Activated naive CD8-positive, alpha-beta T cell treated with anti-CD3 and anti-CD28 coated beads, Interleukin-2, amount 10 ng/mL, durations not matched to agents 7 days and 5 days (primary cell): Measurements from ENCODE around the gene TTLL8. TPM values are rescaled to one million over a fixed set of nuclear protein-coding genes. Genes with fewer than 3 reads are reported as not detected.

ENCODE experiments used
- ATAC-seq: fragments of 150-1000 bp; cut with Tn5 transposase; one replicate; pipeline ENCODE4 v1.10.0; 2021; ENCODE audit warnings: low read depth, moderate library complexity
- POLR2A ChIA-PET: fragments of 350-600 bp; sonication (Branson Sonifier 250); formaldehyde crosslinking; loops from one replicate; lab custom pipeline; 2021; ENCODE audit warnings: antibody characterized with exemption; lab: Charles Lee
- DNase-seq: peaks from one replicate; pipeline ENCODE4 v3.0.0; 2021
- H3K27ac Mint-ChIP-seq: one replicate; pipeline ENCODE4 v1.8.0; 2022; ENCODE audit warnings: mild to moderate bottlenecking, mixed read lengths
- H3K27me3 Mint-ChIP-seq: one replicate; pipeline ENCODE4 v1.8.0; 2022; ENCODE audit warnings: mild to moderate bottlenecking, moderate library complexity, mixed read lengths
- H3K36me3 Mint-ChIP-seq: one replicate; pipeline ENCODE4 v1.8.0; 2021; ENCODE audit warnings: mild to moderate bottlenecking, mixed read lengths
- H3K4me1 Mint-ChIP-seq: one replicate; pipeline ENCODE4 v1.8.0; 2021; ENCODE audit warnings: mixed read lengths
- H3K4me3 Mint-ChIP-seq: one replicate; pipeline ENCODE4 v1.8.0; 2022; ENCODE audit warnings: mild to moderate bottlenecking, moderate library complexity, mixed read lengths
- H3K9me3 Mint-ChIP-seq: one replicate; pipeline ENCODE4 v1.8.0; 2021; ENCODE audit warnings: mixed read lengths
- total RNA-seq, 2 experiments: library from RNA; stranded (reverse); gene quantifications; one replicate each; pipeline ENCODE4 v1.2.3, GENCODE V29; 2021

TTLL8 gene
- total RNA-seq, 2 experiments from 2014 or later: not detected

DNA sequence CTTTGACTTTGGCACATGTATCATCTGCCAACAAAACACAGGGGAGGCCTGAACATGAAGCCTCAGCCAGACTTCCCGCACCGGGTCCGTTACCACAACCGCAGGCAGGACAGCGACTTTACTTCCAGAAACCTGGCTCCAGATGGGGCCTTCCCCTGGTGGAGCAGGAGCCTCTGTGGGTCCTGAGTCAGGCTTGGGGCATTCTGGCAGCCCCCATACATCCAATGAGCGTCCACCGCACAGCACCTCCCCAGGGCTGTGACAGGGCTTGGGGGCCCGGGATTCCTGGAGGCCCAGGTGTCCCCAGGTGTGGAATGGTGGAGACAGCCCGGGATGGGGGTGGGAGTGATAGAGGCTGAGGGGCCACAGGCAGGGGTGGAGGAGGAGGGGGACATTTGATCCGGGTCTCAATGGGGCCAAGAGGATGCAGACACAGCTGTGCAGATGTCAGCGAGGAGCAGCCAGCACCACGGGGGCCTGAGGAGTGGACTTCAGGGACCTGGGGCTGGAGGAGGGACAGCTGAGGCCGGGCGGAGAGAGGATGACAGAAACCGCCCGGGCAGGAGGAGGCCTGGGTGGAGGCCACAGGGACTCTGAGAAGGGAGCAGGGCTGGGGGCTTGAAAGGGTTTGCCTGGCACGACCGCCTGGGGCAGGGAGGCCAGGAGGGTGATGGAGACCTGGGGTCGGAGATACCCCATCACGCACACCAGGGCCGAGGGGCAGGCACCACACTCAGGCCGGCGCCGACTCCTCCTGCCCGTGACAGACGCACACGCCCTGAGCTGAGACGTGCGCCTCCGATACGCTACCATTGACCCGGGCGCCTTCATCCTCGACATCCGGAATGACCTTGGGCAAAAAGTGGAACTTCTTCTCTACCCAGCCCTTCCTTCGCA is 8.6 kb downstream of the TTLL8 start:
- H3K4me3 Mint-ChIP-seq: no peak overlapping the region
- H3K9me3 Mint-ChIP-seq: peaks cover 9% of the 10 kb centered on the region
- DNase-seq: no peak
- no peak overlapping the region for H3K27ac Mint-ChIP-seq
- peaks cover 4% of the 10 kb centered on the region for H3K4me1 Mint-ChIP-seq
- H3K36me3 Mint-ChIP-seq: no peaks in the 10 kb centered on the region
- POLR2A ChIA-PET: no interaction called here
- ATAC-seq: no peak
- peaks cover 14% of the 10 kb centered on the region for H3K27me3 Mint-ChIP-seq

DNA sequence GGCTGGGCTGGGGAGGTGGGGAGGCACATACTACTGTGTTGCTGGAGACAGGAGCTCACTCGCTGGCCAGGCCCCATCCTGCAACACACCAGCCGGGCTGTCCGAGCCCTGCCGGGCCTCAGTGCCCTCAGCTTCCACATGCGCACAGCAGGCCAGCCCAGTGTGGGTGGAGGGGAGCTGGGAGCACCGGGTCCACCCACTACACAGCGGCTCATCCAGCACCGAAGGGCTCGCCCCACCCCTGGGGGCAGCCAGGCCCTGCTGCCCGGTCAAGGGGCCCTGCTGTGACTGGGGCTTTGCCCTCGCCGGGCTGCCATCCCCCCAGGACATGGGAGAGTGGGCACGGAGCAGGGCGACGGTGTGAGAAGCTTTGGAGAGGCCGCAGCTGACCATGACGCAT is 9.3 kb downstream of the TTLL8 start:
- H3K27me3 Mint-ChIP-seq: peaks cover 17% of the 10 kb centered on the region
- ATAC-seq (no peak), DNase-seq (no peak)
- POLR2A ChIA-PET: no interaction called here
- no peak overlapping the region for H3K4me3 Mint-ChIP-seq
- peaks cover 7% of the 10 kb centered on the region for H3K9me3 Mint-ChIP-seq
- peaks cover 6% of the 10 kb centered on the region for H3K4me1 Mint-ChIP-seq
- H3K27ac Mint-ChIP-seq: no peak overlapping the region
- H3K36me3 Mint-ChIP-seq: no peaks in the 10 kb centered on the region

DNA sequence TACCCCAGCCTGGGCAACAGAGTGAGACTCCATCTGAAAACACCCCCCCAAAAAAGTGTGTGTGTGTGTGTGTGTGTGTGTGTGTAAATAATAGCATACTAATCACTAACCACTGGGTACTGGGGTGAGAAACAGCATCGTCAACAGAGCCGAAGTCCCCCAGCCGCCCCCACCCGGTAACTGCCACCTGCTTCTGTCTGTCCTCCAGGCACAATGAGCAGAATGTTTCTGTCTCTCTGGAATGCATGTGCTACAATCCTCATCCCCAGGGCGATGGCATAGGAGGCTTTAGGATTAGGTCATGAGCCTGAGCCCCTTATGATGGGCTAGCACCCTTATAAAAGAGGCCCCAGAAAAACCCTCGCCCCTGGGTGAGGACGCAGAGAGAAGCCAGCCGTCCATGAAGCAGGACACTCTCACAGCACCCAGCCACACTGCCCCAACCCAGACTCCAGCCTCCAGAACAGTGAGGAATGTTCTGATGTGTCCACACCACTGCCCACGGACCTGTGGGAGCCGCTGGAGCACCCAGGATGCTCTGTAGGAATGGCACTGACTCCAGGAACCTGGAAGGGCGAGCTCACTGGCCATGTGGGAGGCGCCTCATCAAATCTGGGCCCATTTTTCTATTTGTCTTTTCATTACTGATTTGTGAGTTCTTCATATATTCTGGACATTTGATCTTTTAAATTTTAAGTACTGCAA is 9.9 kb downstream of the TTLL8 start:
- Mint-ChIP-seq H3K36me3 (no peaks in the 10 kb centered on the region), H3K4me1 (peaks cover 6% of the 10 kb centered on the region), H3K27me3 (peaks cover 19% of the 10 kb centered on the region), H3K9me3 (peaks cover 3% of the 10 kb centered on the region), H3K27ac (no peak overlapping the region), H3K4me3 (no peak overlapping the region)
- POLR2A ChIA-PET: no interaction called here
- ATAC-seq: no peak
- DNase-seq: no peak

DNA sequence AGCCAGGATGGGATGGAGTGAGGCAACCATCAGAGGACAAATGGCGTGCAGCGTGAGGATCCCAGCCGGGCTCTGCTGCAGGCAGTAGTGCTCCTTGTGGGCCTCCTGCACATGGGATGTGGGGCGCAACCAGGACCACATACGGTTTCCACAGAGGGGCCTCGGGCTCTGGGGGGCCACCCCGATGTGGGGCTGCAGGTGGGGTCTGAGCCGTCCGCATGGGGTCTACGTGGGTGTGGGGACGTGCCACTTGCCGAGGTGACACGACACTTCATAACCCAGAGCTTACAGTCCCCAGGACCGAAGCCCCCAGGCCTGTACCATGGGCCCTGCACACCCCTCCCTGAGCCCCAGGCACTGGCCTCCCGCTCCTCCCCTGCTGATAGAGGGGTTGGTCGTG is 10.8 kb downstream of the TTLL8 start:
- H3K27ac Mint-ChIP-seq: no peak overlapping the region
- H3K36me3 Mint-ChIP-seq: no peaks in the 10 kb centered on the region
- no peak overlapping the region for H3K4me3 Mint-ChIP-seq
- ATAC-seq (no peak), DNase-seq (no peak)
- peaks cover 2% of the 10 kb centered on the region for H3K9me3 Mint-ChIP-seq
- peaks cover 25% of the 10 kb centered on the region for H3K27me3 Mint-ChIP-seq
- POLR2A ChIA-PET: no interaction called here
- peaks cover 8% of the 10 kb centered on the region for H3K4me1 Mint-ChIP-seq

DNA sequence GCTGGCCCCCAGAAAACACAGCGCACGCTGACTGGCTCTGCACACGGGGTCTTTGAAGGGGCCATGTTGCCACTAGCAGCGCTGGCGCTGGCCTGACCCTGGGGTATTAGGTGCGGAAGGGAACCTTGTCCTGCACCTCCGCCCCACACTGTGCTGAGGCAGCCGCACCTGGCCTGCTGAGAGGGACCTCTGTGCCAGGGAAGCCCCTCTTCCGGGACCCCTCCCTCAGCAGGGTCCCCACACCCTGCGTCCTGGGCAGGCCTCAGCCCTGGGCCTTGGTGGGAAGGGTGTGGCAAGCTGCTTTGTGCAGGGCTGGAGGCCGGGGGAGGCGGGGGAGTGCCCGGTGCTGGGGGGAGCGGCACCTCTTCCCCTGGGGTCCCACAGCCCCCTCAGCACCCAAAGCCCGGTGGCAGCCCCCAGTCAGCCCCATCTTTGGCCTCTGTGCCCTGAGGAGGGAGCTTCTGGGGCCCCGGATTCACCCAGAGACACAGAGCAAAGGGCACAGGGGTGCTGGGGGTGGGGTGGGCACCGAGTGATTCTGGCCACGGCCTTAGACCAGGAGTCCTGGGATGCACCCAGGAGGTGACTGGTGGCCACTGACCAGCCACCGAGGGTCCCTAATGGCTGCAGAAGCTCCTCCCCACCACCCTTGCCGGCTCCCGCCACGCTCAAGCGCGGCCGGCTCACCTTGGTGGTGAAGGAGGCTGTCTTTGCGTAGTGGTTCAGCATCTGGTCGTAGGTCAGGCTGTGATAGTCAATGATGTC is 11.4 kb downstream of the TTLL8 start:
- Mint-ChIP-seq H3K36me3 (no peaks in the 10 kb centered on the region), H3K27ac (no peak overlapping the region), H3K4me1 (peaks cover 8% of the 10 kb centered on the region), H3K27me3 (peaks cover 29% of the 10 kb centered on the region), H3K4me3 (no peak overlapping the region), H3K9me3 (no peaks in the 10 kb centered on the region)
- DNase-seq (no peak), ATAC-seq (no peak)
- POLR2A ChIA-PET: no interaction called here

DNA sequence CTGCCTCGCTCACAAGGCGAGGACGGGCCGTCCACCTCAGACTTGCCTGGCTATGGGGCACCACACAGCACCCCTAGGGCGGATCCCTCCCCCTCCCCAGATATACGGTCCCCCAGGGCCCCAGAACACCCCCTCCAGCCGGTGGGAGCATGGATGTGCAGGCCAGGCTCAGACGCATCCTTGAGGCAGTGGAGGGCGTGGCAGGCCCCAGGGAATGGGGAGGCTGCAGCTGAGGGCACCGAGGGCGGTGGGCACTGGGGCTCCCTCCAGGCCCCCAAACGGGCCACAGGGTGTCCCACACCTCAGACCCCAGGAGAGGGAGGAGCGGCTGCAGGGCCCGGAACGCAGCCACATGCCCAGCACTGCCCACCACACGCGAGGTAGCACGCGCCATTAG is 12.1 kb downstream of the TTLL8 start:
- no peak for ATAC-seq
- H3K27ac Mint-ChIP-seq: no peak overlapping the region

DNA sequence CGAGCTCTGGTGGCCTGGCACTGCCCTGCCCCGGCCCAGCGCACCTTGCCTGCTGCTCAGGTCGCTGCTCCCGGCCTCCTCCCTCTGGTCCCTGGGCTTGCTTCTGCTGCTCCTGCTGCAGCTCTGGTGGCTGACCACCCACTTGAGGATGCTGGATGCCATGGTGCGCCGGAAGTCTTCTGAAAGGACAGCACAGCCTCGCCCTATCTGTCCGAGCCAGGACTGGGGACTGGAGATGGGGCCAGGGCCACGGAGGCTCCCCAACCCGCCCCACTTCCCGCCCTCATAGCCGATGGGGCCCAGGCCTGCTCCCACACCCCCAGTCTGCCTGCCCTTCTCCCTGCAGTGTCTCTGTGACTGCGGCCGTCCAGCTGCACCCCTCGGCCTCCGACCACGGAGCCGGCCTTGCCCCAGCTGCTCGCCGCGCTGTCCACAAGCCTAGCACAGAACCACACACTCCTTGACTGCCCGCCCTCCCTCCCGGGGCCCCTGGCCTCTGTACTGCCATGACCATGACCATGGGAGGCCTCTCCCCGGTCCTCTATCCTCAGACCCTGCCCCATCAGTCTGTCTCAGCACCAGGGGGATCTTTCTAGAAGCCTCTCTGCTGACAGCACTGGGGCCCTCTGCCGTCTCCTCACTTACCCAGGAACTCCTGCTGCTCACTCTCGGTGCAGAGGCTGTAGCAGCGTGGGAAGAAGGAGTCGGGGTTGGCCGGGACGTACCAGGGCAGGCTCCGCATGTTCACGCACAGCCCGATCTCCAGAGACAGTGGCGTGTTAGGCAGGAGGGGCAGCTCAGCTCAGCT is 12.7 kb downstream of the TTLL8 start:
- peaks cover 8% of the 10 kb centered on the region for H3K4me1 Mint-ChIP-seq
- H3K4me3 Mint-ChIP-seq: no peak overlapping the region
- H3K36me3 Mint-ChIP-seq: no peaks in the 10 kb centered on the region
- no peak overlapping the region for H3K27ac Mint-ChIP-seq
- POLR2A ChIA-PET: no interaction called here
- H3K27me3 Mint-ChIP-seq: peaks cover 27% of the 10 kb centered on the region
- no peak for ATAC-seq
- no peaks in the 10 kb centered on the region for H3K9me3 Mint-ChIP-seq
- DNase-seq: no peak

More for the DNA sequence above, 12.1 kb downstream of the TTLL8 start:
- H3K9me3 Mint-ChIP-seq: no peaks in the 10 kb centered on the region
- H3K36me3 Mint-ChIP-seq: no peaks in the 10 kb centered on the region
- peaks cover 29% of the 10 kb centered on the region for H3K27me3 Mint-ChIP-seq
- peaks cover 8% of the 10 kb centered on the region for H3K4me1 Mint-ChIP-seq
- DNase-seq: no peak
- no peak overlapping the region for H3K4me3 Mint-ChIP-seq
- POLR2A ChIA-PET: no interaction called here

DNA sequence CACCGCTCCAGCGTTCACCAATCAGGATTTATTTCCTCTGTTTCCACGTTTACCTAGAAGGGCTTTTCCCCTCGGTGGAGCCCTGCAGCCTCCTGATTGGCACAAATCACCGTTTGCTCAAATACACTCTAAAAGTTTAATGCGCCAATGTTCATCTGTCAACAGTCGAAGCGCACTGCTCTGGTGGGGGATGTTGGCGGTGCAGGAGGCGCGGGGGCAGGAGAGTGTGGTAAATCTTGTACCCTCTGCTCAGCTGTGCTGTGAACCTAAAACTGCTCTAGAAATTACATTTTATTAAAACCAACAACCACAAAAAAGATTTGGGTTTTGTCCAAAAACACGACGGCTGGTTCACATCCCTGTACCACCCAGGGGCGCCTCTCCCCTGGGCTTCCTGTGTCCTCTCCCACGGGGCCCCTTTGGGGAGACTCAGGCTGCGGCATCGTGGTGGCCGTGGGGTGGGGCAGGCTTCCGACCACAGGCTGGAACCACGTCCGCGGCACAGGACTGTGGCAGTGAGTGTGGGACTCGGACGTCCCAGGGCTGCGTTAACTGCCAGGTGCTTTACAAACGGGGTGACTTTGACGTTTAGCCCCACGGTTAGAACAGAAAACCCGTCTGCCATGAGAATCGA is 13.5 kb downstream of the TTLL8 start:
- no peak overlapping the region for H3K4me3 Mint-ChIP-seq
- no peaks in the 10 kb centered on the region for H3K36me3 Mint-ChIP-seq
- H3K9me3 Mint-ChIP-seq: no peaks in the 10 kb centered on the region
- ATAC-seq (peak; percentile 36), DNase-seq (no peak)
- H3K4me1 Mint-ChIP-seq: peaks cover 8% of the 10 kb centered on the region
- POLR2A ChIA-PET: no interaction called here
- peaks cover 27% of the 10 kb centered on the region for H3K27me3 Mint-ChIP-seq
- H3K27ac Mint-ChIP-seq: no peak overlapping the region

DNA sequence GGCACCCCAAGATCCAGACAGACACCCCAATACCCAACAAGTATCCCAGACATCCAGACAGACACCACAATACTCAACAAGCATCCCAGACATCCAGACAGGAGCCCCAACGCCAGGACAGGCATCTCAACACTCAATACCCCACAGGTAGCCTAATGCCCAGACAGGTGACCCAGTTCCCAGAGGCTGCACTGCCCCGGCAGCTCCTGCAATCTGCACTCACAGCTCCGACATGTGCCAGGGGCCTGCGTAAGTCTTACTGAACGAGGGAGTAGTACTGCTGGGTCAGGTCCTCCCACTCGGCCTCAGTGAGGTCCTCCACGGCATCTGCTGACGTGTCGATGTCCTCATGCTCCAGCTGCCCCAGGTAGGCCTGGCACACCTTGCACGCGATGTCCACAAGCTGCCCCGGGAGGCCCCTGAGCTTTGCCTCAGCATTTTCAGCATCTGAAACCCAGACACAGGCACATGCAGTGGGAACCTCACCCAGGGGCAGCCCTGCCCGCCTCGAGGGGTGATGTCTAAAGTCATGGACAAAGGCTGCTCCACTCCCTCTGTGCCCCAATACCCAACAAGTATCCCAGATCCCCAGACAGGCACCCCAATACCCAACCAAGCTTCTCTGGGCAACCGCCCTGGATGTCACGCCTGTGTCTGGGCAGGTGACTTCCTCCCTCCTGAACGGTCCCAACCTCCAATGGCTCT is 16.6 kb downstream of the TTLL8 start:
- Mint-ChIP-seq H3K27me3 (peaks cover 30% of the 10 kb centered on the region), H3K4me1 (peaks cover 8% of the 10 kb centered on the region), H3K36me3 (no peaks in the 10 kb centered on the region), H3K27ac (no peak overlapping the region), H3K4me3 (no peak overlapping the region), H3K9me3 (peaks cover 5% of the 10 kb centered on the region)
- POLR2A ChIA-PET: no interaction called here
- DNase-seq: no peak
- ATAC-seq: no peak

DNA sequence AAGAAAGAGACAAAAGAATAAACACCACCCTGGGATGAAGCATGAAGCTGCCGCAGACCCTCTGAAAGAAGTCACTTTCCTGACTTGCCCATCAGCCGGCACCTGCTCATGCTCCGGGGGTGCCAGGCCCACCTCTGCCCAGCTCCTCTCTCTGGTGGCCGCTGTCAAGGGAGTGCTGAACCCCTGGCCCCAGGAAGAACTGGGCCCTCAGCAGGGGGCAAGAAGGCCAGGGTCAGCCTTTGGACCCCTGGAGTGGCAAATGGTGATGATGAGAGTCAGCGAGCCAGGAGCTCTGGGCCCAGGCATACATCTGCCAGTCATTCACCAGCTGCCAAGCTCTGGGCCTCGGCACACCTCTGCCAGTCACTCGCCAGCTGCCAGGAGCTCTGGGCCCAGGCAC is 17.4 kb downstream of the TTLL8 start:
- ATAC-seq (no peak), DNase-seq (no peak)
- Mint-ChIP-seq H3K36me3 (no peaks in the 10 kb centered on the region), H3K9me3 (peaks cover 5% of the 10 kb centered on the region), H3K4me1 (peaks cover 8% of the 10 kb centered on the region), H3K27ac (no peak overlapping the region), H3K27me3 (peaks cover 30% of the 10 kb centered on the region), H3K4me3 (no peak overlapping the region)
- POLR2A ChIA-PET: no interaction called here

DNA sequence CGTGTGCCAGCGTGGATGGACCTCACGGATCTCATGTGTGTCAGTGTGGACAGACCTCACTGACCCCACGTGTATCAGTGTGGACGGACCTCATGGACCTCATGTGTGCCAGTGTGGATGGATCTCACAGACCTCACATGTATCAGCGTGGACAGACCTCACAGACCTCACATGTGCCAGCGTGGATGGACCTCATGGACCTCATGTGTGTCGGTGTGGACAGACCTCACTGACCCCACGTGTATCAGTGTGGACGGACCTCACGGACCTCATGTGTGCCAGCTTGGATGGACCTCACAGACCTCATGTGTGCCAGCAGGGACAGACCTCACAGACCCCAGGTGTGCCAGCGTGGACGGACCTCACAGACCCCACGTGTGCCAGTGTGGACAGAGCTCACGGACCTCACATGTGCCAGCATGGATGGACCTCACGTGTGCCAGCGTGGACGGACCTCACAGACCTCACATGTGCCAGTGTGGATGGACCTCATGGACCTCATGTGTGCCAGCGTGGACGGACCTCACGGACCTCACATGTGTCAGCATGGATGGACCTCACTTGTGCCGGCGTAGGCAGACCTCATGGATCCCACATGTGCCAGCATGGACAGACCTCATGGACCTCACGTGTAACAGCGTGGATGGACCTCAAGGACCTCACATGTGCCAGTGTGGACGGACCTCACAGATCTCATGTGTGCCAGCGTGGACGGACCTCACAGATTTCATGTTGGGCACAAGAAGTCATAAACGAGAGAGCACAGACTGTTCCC is 18.2 kb downstream of the TTLL8 start:
- H3K9me3 Mint-ChIP-seq: peaks cover 5% of the 10 kb centered on the region
- ATAC-seq: no peak
- no peak for DNase-seq
- H3K27me3 Mint-ChIP-seq: peaks cover 29% of the 10 kb centered on the region
- H3K4me3 Mint-ChIP-seq: no peak overlapping the region
- H3K4me1 Mint-ChIP-seq: peaks cover 9% of the 10 kb centered on the region
- no peak overlapping the region for H3K27ac Mint-ChIP-seq
- POLR2A ChIA-PET: no interaction called here
- H3K36me3 Mint-ChIP-seq: no peaks in the 10 kb centered on the region
